Right kidney (tissue), 1 donor: Measurements from ENCODE around the gene DDRGK1.
"Not testable (repeated sequence)": the region's sequence is repeated elsewhere in the genome, so short reads cannot be mapped to it uniquely, and the experiment has no call there.

ENCODE experiments used
- DNase-seq: peaks from one replicate; pipeline ENCODE4 v3.0.0-alpha.2; 2016

DDRGK1 gene

GRCh38 chr20:3187861-3188260, 16.6 kb downstream of the DDRGK1 start:
- DNase-seq = not testable (repeated sequence)

DNA sequence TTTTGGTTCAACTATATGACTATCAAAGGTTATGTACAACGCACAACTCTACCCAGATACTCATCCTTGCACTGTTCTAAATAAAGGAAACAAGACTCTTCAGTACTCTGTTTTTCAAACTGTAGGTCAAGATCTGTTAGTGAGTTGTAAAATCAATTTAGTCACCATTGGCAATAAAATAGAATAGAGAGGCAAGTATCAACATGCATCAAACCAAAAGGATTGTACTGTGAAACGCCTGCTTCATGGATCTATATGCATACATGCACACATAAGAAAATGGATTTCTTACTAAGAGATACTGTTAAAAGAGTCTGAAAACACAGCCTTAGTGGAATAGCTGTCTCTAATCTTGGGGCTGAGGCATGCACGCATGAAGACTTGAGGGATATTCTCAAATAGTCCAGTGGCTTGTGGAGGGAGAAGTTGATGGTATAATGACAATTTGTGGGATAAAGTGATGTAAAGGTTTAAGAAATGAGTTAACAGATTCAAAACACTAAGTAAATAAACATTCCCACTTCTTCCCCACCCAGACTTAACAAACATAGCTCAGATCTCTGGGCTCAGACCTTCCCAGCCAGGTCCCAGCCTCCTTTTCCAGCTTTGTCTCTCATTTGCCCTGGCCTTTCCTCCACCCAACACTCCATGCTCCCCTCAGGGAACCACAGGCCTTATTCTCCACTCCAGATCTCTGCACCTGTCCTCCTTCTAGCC, 20.4 kb downstream of the DDRGK1 start:
- no peak for DNase-seq

DNA sequence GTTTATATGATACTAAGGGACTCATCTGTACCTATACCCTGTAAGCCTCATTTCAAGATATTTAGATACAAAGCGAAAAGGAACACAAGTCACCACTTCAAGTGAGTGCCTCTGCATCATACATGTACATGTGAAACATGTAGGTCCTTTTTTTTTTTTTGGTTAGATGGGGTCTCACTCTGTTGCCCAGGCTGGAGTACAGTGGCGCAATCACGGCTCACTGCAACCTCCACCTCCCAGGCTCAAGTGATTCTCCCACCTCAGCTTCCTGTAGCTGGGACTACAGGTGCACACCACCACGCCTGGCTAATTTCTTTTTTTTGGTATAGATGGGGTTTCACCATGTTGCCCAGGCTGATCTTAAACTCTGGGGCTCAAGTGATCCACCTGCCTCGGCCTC, 22.1 kb downstream of the DDRGK1 start:
- DNase-seq = not testable (repeated sequence)

DNA sequence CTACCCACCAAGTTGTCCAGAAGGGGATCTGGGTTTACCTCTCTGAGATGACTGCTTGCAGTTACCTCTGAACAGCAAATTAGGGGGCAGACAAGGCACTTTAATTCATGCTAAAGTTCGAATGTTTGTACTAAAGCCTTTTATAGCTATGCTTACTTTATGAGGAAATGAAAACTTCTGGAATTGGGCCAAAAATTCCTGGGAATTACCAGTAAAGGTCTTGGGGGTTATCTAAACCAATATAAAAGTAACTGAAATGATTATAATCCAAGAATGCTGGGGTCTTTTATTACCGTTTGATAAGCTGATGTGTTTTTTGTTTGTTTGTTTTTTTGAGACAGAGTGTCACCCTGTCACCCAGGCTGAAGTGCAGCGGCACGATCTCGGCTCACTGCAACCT, 23.2 kb downstream of the DDRGK1 start:
- DNase-seq = no peak

DNA sequence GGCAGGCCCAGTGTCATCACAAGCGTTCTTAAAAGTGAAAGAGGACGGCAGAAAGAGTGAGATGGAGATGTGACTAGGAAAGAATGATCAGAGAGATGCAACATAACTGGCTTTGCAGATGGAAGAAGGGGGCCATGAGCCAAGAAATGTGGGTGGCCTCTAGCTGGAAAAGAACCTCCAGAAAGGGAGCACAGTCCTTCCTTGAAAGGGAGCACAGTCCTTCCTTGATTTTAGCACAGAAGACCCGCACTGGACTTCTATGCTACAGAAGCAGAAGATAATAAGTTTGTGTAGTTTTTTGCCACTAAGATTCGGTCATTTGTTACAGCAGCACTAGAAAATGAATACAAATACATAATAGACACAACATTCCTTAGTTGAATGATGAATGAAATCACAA, 24.2 kb downstream of the DDRGK1 start:
- no peak for DNase-seq

GRCh38 chr20:3177746-3178485, 26.6 kb downstream of the DDRGK1 start:
- no peak for DNase-seq

DNA sequence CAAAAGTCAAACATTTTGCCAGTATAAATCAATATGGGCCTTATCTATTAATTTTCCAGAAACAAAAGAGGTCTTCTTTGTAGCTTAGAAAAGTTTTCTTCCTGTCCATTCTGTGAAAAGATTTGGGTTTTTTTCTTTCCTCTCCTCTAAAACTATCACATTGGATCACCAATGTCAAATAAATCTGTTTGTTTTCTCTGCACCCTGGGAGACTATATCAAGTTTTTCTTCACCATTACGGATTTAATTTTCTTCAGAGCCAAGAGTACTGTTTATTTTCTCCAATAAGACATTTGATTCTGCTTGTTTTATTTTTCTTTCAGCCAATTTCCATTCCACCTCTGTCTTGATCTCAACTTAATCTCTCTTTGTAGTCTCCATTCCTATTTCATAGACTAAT, 29.2 kb downstream of the DDRGK1 start:
- DNase-seq = no peak

GRCh38 chr20:3174442-3175261, 29.8 kb downstream of the DDRGK1 start:
- no peak for DNase-seq

GRCh38 chr20:3173610-3174441, 30.7 kb downstream of the DDRGK1 start:
- DNase-seq = peak; percentile 96

- peak; percentile 89 for DNase-seq
Observed at GRCh38 chr20:3172933-3173609, 31.4 kb downstream of the DDRGK1 start, which contains the start of gene LZTS3. Gene LZTS3, minus strand, starts transcription at chr20:3173549. Its CDS starts 6,386 bp downstream, at chr20:3167163.

DNA sequence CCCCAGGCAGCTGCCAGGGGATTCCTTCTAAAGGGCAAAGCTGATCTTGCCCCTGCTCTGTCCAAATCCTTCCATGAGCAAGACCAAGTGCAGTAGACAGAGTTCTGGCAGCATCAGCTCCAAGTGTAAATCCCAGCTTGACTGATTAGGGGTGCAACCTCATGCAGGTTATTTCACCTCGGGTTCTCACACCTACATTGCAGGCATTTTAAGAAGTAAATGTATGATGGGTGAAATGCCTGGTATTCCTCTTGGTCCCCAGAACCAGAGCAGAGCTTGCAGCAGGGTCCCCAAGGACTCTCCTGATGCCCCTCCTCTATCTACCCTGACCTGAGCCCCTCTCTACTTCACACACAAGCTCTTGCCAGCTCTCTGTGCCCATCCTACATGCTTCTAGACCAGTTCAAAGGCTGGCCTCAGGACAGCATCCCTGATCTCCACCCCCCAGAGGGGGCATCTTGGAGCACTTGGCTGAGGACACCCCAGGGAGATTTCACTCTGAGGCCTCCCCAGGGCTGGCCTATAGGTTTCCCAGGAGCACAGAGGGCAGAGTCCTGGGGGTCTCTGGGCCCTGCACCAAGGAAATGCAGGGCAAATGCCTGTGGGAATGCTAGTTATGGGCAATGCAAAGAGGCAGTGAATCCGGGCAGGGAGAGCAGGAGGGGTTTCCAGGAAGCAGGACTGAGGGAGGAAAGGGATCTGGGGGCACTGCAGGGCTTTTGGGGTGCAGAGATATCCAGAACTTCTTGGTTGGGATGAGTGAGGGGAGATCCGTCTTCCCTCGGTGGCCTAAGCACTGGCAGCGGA, 32.2 kb downstream of the DDRGK1 start:
- DNase-seq = no peak

DNA sequence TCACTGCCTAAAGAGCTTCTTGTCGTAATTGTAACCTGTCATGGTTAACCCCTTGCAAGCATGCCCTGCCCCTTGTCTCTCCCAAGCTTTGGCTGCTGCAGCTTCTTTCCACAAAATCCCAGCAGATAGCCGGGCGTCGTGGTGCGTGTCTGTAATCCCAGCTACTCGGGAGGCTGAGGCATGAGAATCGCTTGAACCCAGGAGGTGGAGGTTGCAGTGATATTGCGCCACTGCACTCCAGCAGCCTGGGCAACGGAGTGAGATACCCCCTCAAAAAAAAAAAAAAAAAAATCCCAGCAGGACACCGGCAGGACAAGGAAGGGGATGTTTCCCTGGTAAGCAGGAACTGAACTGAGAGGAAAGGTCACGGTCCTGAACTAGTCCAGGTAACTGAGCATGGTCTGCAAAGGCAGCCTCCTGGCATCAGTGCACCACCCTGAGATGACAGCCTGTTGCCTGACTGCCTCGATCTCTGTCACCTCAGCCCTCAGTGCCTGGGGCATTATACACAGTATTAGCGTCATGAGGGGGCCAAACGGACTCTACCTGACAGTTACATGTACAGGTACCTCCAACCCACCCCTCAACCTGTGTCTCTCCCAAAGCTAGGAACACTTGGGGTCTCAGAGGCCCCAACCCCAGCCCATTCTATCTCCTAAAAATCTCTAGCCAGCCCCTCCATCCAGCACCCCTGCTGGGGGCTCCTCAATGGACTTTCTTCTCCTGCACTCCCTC, 32.9 kb downstream of the DDRGK1 start:
- DNase-seq = no peak

- DNase-seq = no peak
Observed at GRCh38 chr20:3168829-3169590, 35.5 kb downstream of the DDRGK1 start.

DNA sequence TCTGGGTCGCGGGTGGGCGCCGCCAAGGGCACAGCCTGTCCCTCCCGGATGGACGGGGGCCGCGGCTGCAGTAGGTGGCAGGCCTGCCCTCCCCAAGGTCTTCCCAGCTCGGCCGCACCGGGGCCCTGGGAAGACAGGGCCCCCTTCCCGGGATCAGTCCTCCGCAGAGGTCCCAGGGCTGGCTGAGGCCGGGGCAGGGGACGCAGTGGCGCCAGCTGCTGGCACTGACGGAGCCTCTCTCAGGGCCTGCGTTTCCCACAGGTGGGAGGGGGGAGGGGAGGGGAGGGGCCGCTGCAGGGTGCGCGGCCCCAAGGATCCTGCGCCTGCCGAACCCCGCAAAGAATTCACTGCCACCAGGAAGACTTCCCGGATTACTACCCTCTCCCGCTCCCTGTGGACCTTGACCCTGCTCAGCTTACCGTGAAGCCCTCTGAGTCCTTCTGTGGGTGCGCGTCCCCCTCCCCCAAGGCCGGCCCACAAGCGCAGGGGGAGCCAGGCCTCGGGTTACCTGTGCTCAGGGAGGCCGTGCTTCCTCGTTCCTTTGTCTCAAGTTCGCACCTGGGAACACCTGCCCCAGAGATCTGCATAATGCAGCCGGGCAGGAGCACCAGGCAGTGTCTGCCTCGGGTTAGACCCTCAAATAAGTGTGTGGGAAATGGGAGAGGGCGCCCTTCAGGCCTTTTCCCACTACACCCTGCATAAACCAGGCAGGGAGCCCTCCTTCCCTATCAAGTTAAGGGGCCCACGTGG, 36.2 kb downstream of the DDRGK1 start:
- DNase-seq = peak; percentile 68

- DNase-seq = peak; percentile 41
Observed at GRCh38 chr20:3167738-3168078, 36.8 kb downstream of the DDRGK1 start.

- DNase-seq = no peak
Observed at GRCh38 chr20:3166913-3167342, 37.6 kb downstream of the DDRGK1 start.

DNA sequence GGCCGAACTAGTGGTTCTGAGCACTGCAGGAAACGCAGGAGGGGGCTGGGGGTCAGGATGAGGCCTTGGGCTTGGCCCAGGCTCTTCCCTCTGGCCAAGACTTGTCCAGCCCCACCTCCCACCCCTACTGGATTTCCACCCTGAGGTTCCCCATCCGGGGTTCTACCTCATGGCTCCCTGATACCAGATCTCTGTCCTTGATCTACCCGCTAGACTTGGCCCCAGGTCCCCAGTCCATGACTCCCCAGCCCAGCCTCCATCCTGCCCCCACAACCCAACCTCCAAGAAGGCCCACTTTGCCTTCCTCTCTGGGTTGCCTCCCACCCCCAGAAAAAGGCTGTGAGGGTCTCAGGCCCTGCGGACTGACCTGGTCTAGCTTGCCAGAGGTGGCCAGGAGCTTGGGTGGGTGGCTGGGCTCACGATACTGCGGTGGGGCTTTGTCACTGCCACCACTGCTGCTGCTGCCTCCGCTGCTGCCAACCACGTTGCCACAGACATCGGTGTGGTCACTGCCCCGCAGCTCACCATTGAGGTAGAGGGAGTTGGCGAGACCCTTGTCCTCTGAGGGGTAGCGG, 38.1 kb downstream of the DDRGK1 start:
- DNase-seq = no peak
